ENCODE measurements around the gene ZFAND5.

The ZFAND5 gene

DNA sequence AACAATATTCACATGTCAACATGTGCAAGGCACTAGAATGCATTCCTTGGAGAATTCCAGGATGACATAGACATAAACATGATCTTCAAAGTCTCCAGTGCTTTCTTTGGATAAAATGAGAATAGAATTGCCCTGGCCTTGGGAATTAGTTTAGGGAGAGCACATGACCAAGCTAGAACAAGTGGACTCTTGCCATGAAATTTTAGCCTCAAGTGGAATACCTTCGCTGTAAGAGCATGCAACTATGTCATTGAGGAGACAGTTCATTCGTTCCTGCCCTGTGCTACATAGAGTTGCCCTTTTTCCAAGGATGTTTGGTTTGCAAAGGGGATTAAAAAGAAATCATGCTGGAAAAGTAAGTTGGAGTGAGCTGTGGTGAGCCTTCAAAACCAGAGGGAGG lies 42.7 kb downstream of the ZFAND5 start:
- DNase-seq (ENCODE audit: low read depth) = no peak

- DNase-seq (ENCODE audit: low read depth) = no peak
Observed at GRCh38 chr9:72315510-72316311, 49.3 kb downstream of the ZFAND5 start.

DNA sequence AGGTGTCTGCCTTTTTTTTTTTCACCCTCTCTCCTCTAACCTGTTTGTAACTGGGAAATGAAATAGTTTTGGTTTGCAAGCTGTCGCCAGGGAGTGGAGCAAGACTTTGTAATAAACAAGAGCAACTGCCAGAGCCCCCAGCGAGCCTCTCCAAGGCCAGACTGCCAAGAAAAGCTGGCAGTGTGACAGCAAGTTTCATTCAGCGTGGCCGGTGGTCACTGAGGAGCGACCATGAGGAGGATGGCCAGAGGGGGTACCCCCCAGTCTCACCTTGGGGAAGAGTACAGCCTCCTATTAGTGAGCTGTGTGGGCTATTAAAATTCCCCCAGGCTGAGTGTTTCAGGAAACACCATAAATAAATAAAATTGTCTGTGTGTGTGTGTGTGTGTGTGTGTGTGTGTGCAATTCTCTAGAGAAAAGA lies 49.9 kb downstream of the ZFAND5 start:
- DNase-seq (ENCODE audit: low read depth) = no peak

DNA sequence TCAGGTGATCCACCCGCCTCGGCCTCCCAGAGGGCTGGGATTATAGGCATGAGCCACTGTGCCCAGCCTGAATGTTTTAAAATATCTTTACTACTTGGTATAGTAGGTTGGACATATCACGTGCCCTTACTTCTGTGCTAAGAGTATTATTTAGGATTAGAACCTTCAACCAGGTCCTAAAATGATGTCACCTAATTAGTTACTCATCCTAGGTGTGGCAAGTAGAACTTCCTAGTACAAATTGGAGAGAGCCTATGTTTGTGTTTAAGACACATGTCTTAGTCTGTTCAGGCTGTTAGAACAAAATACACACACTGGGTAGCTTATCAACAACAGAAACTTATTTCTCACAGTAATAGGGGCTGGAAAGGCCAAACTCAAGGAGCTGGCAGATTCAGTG lies 51.5 kb downstream of the ZFAND5 start:
- no peak for DNase-seq (ENCODE audit: low read depth)

DNA sequence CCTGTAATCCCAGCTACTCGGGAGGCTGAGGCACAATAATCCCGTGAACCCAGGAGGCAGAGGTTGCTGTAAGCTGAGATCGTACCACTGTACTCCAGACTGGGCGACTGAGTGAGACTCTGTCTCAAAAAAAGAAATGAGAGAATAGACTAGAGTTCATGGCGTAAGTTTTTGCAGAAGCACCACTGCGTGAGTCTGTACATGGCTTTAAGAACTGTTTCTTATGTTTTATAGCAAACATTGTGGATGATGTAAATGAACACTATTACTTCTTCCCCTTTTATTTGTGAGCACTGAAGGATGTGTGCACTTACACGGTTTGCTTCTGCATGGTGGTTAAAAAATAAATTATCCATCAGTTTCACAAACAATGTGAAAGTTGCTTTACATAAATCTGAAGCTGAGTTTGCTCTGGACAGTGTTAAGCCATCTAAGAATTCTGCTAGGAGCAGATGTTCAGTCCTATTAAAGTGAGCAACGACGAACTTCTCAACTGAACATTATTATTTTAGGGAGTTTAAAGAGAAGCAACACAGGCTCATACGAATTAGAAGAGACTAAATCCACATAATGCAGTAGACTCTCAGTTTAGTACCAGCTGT lies 52.5 kb downstream of the ZFAND5 start:
- DNase-seq (ENCODE audit: low read depth) = no peak

DNA sequence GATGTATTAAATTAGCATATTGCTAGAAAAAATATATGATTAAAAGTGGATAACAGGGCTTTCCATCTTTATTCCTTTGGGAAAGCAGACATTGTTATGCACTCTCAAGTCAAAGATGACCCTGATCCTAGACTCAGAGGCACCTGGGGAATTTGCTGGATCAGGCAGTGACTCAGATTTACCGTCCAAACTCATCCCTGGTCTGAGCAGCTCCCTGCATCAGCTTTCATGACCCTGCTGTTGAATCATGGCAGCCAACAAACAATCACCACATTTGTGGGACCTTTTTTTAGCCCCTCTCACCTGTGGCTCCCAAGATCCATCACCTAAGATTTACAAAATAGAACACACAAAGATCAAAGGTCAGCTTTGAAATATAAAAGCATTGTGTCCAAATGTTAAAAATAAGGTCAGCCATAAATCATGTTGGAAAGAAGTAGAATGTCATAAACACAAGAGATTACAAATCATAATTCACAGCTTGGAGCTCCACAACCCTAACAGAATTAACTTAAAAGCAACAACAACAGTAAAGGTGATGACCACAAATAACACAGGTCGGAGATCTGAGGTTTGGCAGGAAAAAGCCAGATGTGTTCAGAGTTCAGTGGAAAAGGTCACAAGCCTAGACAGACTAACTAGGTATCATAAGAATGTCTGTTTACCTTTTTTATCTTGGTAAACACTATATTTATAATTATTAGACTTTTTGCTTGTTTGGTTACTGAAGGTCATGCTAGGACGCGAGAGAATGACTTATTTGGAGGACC lies 55.5 kb downstream of the ZFAND5 start:
- DNase-seq (ENCODE audit: low read depth) = no peak

- no peak for DNase-seq (ENCODE audit: low read depth)
Observed at GRCh38 chr9:72306761-72307160, 58.2 kb downstream of the ZFAND5 start.

- DNase-seq (ENCODE audit: low read depth) = no peak
Observed at GRCh38 chr9:72305707-72306106, 59.3 kb downstream of the ZFAND5 start.

- no peak for DNase-seq (ENCODE audit: low read depth)
Observed at GRCh38 chr9:72305102-72305546, 59.9 kb downstream of the ZFAND5 start.

GRCh38 chr9:72304538-72304937 lies 60.5 kb downstream of the ZFAND5 start:
- DNase-seq (ENCODE audit: low read depth) = no peak
